ENCODE measurements around the gene FIS1. TPM values are rescaled to one million over a fixed set of nuclear protein-coding genes. Genes with fewer than 3 reads are reported as not detected.

FIS1 gene
- total RNA-seq, 1 experiment from 2014 or later = 124 TPM

GRCh38 chr7:101211501-101211900 lies 33.4 kb downstream of the FIS1 start:
- no peaks in the 10 kb centered on the region for H3K79me2 ChIP-seq (ENCODE audit: insufficient read depth, low read length)
- Mint-ChIP-seq H3K27ac (no peak overlapping the region), H3K9me3 (no peaks in the 10 kb centered on the region), H3K4me3 (no peak overlapping the region), H3K4me1 (peaks cover 4 to 5% of the 10 kb centered on the region in 2 experiments), H3K27me3 (ENCODE audit: low read depth) (no peaks in the 10 kb centered on the region), H3K36me3 (ENCODE audit: insufficient read depth in 1 of 3, low read depth in 3 of 3) (peaks cover 11 to 52% (median 21%) of the 10 kb centered on the region in 3 experiments; a peak in 6 of 7 replicates)
- no peak overlapping the region for H2BK5ac ChIP-seq (ENCODE audit: insufficient read length, low read length)
- H3T11ph ChIP-seq (ENCODE audit: low read length) = no peak overlapping the region
- no peak overlapping the region for H3K4ac ChIP-seq (ENCODE audit: low read depth, low read length)
- WGBS (ENCODE audit: extremely low coverage, insufficient read length, low lambda C conversion rate) = no CpG with 5 or more reads among the region's 24 CpGs
- no peaks in the 10 kb centered on the region for H3K79me1 ChIP-seq (ENCODE audit: insufficient read depth, low read depth, low read length, poor library complexity, severe bottlenecking)
- H2BK20ac ChIP-seq (ENCODE audit: low read depth, low read length, poor library complexity, severe bottlenecking) = no peak overlapping the region
- no peak for TF ChIP-seq CTCF (conservative IDR thresholded peaks at IDR 0.05)
- no peak overlapping the region for H3K18ac ChIP-seq (ENCODE audit: insufficient read length, low read depth, low read length)
- no peak overlapping the region for H3K14ac ChIP-seq (ENCODE audit: insufficient read depth, low read length)
- H3K4me1 ChIP-seq (ENCODE audit: insufficient read depth, low read length) = no peaks in the 10 kb centered on the region
- no peak overlapping the region for H2AFZ ChIP-seq (ENCODE audit: low read length)
- H4K20me1 ChIP-seq (ENCODE audit: control insufficient read depth, insufficient read depth, insufficient read length) = no peaks in the 10 kb centered on the region
- H3K56ac ChIP-seq (ENCODE audit: insufficient read length, low read depth, low read length) = no peak overlapping the region
- no peaks in the 10 kb centered on the region for H3K9me3 ChIP-seq (ENCODE audit: control insufficient read depth, low read depth, low read length)
- H3K9ac ChIP-seq (ENCODE audit: extremely low read depth, insufficient read length, low read length) = no peak overlapping the region
- H3K23ac ChIP-seq (ENCODE audit: insufficient read length, low read depth, low read length) = no peak overlapping the region
- H3K27me3 ChIP-seq (ENCODE audit: insufficient read depth, low read length) = no peaks in the 10 kb centered on the region
- no peak overlapping the region for H2BK120ac ChIP-seq (ENCODE audit: low read depth, low read length, poor library complexity, severe bottlenecking)
- no peak overlapping the region for H2BK12ac ChIP-seq (ENCODE audit: insufficient read length, low read depth, low read length)
- no peak overlapping the region for H4K8ac ChIP-seq (replicated peaks; ENCODE audit: insufficient read length, low read depth, low read length)
- H4K5ac ChIP-seq (ENCODE audit: insufficient read length, low read depth, low read length) = no peak overlapping the region
- DNase-seq = no peak
- no peak overlapping the region for H2AK5ac ChIP-seq (ENCODE audit: insufficient read length, low read length)
- no peaks in the 10 kb centered on the region for H3K23me2 ChIP-seq (ENCODE audit: insufficient read length, low read depth, low read length, poor library complexity, severe bottlenecking)
- H3K27ac ChIP-seq (ENCODE audit: insufficient read length, low read depth, low read length) = no peak overlapping the region
- no peak overlapping the region for H3K4me2 ChIP-seq (ENCODE audit: insufficient read depth, insufficient read length, low read length)
- no peak overlapping the region for H4K91ac ChIP-seq (ENCODE audit: insufficient read length, low read depth, low read length)
- H2BK15ac ChIP-seq (ENCODE audit: low read depth, low read length) = no peak overlapping the region

Data from H9 (cell line).